ENCODE data around the gene CACHD1.

CACHD1 gene

GRCh38 chr1:64550946-64551605, 81.1 kb downstream of the CACHD1 start:
- no peaks in the 10 kb centered on the region for H3K9me3 ChIP-seq (ENCODE audit: control insufficient read depth, insufficient read depth, low read length)
- peaks cover 35% of the 10 kb centered on the region for H3K36me3 ChIP-seq (ENCODE audit: control insufficient read depth, insufficient read depth, low read length)
- H3K27me3 ChIP-seq (ENCODE audit: control insufficient read depth, insufficient read depth, low read length): no peaks in the 10 kb centered on the region
- H3K27ac ChIP-seq (ENCODE audit: low read depth, low read length): no peak overlapping the region
- H3K9ac ChIP-seq (ENCODE audit: low read depth, low read length): no peak overlapping the region
- no peak overlapping the region for H3K4me3 ChIP-seq (ENCODE audit: low read depth, low read length)
- H3K4me1 ChIP-seq (ENCODE audit: control insufficient read depth, insufficient read depth, low read length): peaks cover 10% of the 10 kb centered on the region

- Histone ChIP-seq H3K36me3 (ENCODE audit: control insufficient read depth, insufficient read depth, low read length) (peaks cover 48% of the 10 kb centered on the region), H3K4me1 (ENCODE audit: control insufficient read depth, insufficient read depth, low read length) (peaks cover 6% of the 10 kb centered on the region; the same call in 1 of the 2 replicates), H3K27ac (ENCODE audit: low read depth, low read length) (no peak overlapping the region), H3K27me3 (ENCODE audit: control insufficient read depth, insufficient read depth, low read length) (no peaks in the 10 kb centered on the region), H3K4me3 (ENCODE audit: low read depth, low read length) (no peak overlapping the region), H3K9ac (ENCODE audit: low read depth, low read length) (no peak overlapping the region), H3K9me3 (ENCODE audit: control insufficient read depth, insufficient read depth, low read length) (no peaks in the 10 kb centered on the region)
Observed at GRCh38 chr1:64553285-64553684, 83.4 kb downstream of the CACHD1 start.

GRCh38 chr1:64555947-64556346, 86.0 kb downstream of the CACHD1 start:
- Histone ChIP-seq H3K36me3 (ENCODE audit: control insufficient read depth, insufficient read depth, low read length) (peaks cover 65% of the 10 kb centered on the region), H3K9me3 (ENCODE audit: control insufficient read depth, insufficient read depth, low read length) (no peaks in the 10 kb centered on the region), H3K27me3 (ENCODE audit: control insufficient read depth, insufficient read depth, low read length) (no peaks in the 10 kb centered on the region), H3K27ac (ENCODE audit: low read depth, low read length) (no peak overlapping the region), H3K4me1 (ENCODE audit: control insufficient read depth, insufficient read depth, low read length) (peaks cover 4% of the 10 kb centered on the region; the same call in 1 of the 2 replicates), H3K4me3 (ENCODE audit: low read depth, low read length) (no peak overlapping the region), H3K9ac (ENCODE audit: low read depth, low read length) (no peak overlapping the region)

GRCh38 chr1:64561993-64562392, 92.1 kb downstream of the CACHD1 start:
- peaks cover 32% of the 10 kb centered on the region; the same call in 1 of the 2 replicates for H3K4me1 ChIP-seq (ENCODE audit: control insufficient read depth, insufficient read depth, low read length)
- no peak overlapping the region for H3K9ac ChIP-seq (ENCODE audit: low read depth, low read length)
- no peaks in the 10 kb centered on the region for H3K27me3 ChIP-seq (ENCODE audit: control insufficient read depth, insufficient read depth, low read length)
- H3K27ac ChIP-seq (ENCODE audit: low read depth, low read length): no peak overlapping the region
- no peaks in the 10 kb centered on the region for H3K9me3 ChIP-seq (ENCODE audit: control insufficient read depth, insufficient read depth, low read length)
- peaks cover 31% of the 10 kb centered on the region for H3K36me3 ChIP-seq (ENCODE audit: control insufficient read depth, insufficient read depth, low read length)
- no peak overlapping the region for H3K4me3 ChIP-seq (ENCODE audit: low read depth, low read length)

- Histone ChIP-seq H3K27ac (ENCODE audit: low read depth, low read length) (no peak overlapping the region), H3K9ac (ENCODE audit: low read depth, low read length) (no peak overlapping the region), H3K4me1 (ENCODE audit: control insufficient read depth, insufficient read depth, low read length) (peaks cover 45% of the 10 kb centered on the region; the same call in 1 of the 2 replicates), H3K27me3 (ENCODE audit: control insufficient read depth, insufficient read depth, low read length) (no peaks in the 10 kb centered on the region), H3K36me3 (ENCODE audit: control insufficient read depth, insufficient read depth, low read length) (peaks cover 15% of the 10 kb centered on the region), H3K4me3 (ENCODE audit: low read depth, low read length) (no peak overlapping the region), H3K9me3 (ENCODE audit: control insufficient read depth, insufficient read depth, low read length) (no peaks in the 10 kb centered on the region)
Observed at GRCh38 chr1:64563958-64564565, 94.1 kb downstream of the CACHD1 start.

- peaks cover 8% of the 10 kb centered on the region; the same call in 1 of the 2 replicates for H3K36me3 ChIP-seq (ENCODE audit: control insufficient read depth, insufficient read depth, low read length)
- H3K4me1 ChIP-seq (ENCODE audit: control insufficient read depth, insufficient read depth, low read length): peaks cover 53% of the 10 kb centered on the region
- H3K9me3 ChIP-seq (ENCODE audit: control insufficient read depth, insufficient read depth, low read length): no peaks in the 10 kb centered on the region
Observed at GRCh38 chr1:64564891-64565290, 95.0 kb downstream of the CACHD1 start.

GRCh38 chr1:64567426-64568170, 97.7 kb downstream of the CACHD1 start:
- Histone ChIP-seq H3K9ac (ENCODE audit: low read depth, low read length) (no peak overlapping the region), H3K36me3 (ENCODE audit: control insufficient read depth, insufficient read depth, low read length) (0 out of 2 replicates have a peak, but pooled peaks cover 4% of the 10 kb centered on the region), H3K27ac (ENCODE audit: low read depth, low read length) (no peak overlapping the region), H3K4me1 (ENCODE audit: control insufficient read depth, insufficient read depth, low read length) (peaks cover 80% of the 10 kb centered on the region), H3K4me3 (ENCODE audit: low read depth, low read length) (no peak overlapping the region), H3K27me3 (ENCODE audit: control insufficient read depth, insufficient read depth, low read length) (no peaks in the 10 kb centered on the region), H3K9me3 (ENCODE audit: control insufficient read depth, insufficient read depth, low read length) (no peaks in the 10 kb centered on the region)

More at GRCh38 chr1:64564891-64565290, 95.0 kb downstream of the CACHD1 start:
- H3K4me3 ChIP-seq (ENCODE audit: low read depth, low read length): no peak overlapping the region
- H3K27me3 ChIP-seq (ENCODE audit: control insufficient read depth, insufficient read depth, low read length): no peaks in the 10 kb centered on the region
- H3K9ac ChIP-seq (ENCODE audit: low read depth, low read length): no peak overlapping the region
- peak overlapping the region; percentile 5 for H3K27ac ChIP-seq (ENCODE audit: low read depth, low read length)

- no peaks in the 10 kb centered on the region for H3K27me3 ChIP-seq (ENCODE audit: control insufficient read depth, insufficient read depth, low read length)
- 0 out of 2 replicates have a peak, but pooled peaks cover 4% of the 10 kb centered on the region for H3K36me3 ChIP-seq (ENCODE audit: control insufficient read depth, insufficient read depth, low read length)
- peaks cover 85% of the 10 kb centered on the region for H3K4me1 ChIP-seq (ENCODE audit: control insufficient read depth, insufficient read depth, low read length)
- H3K9me3 ChIP-seq (ENCODE audit: control insufficient read depth, insufficient read depth, low read length): no peaks in the 10 kb centered on the region
- no peak overlapping the region for H3K9ac ChIP-seq (ENCODE audit: low read depth, low read length)
- no peak overlapping the region for H3K27ac ChIP-seq (ENCODE audit: low read depth, low read length)
- H3K4me3 ChIP-seq (ENCODE audit: low read depth, low read length): no peak overlapping the region
Observed at GRCh38 chr1:64568171-64568450, 98.2 kb downstream of the CACHD1 start.

GRCh38 chr1:64569411-64569810, 99.5 kb downstream of the CACHD1 start:
- no peak overlapping the region for H3K27ac ChIP-seq (ENCODE audit: low read depth, low read length)
- 0 out of 2 replicates have a peak, but pooled peaks cover 8% of the 10 kb centered on the region for H3K36me3 ChIP-seq (ENCODE audit: control insufficient read depth, insufficient read depth, low read length)
- no peak overlapping the region for H3K9ac ChIP-seq (ENCODE audit: low read depth, low read length)
- no peak overlapping the region for H3K4me3 ChIP-seq (ENCODE audit: low read depth, low read length)
- H3K27me3 ChIP-seq (ENCODE audit: control insufficient read depth, insufficient read depth, low read length): no peaks in the 10 kb centered on the region
- H3K9me3 ChIP-seq (ENCODE audit: control insufficient read depth, insufficient read depth, low read length): no peaks in the 10 kb centered on the region
- peaks cover 88% of the 10 kb centered on the region for H3K4me1 ChIP-seq (ENCODE audit: control insufficient read depth, insufficient read depth, low read length)

- H3K4me1 ChIP-seq (ENCODE audit: control insufficient read depth, insufficient read depth, low read length): peaks cover 88% of the 10 kb centered on the region
- H3K9me3 ChIP-seq (ENCODE audit: control insufficient read depth, insufficient read depth, low read length): no peaks in the 10 kb centered on the region
- H3K9ac ChIP-seq (ENCODE audit: low read depth, low read length): no peak overlapping the region
- H3K36me3 ChIP-seq (ENCODE audit: control insufficient read depth, insufficient read depth, low read length): 0 out of 2 replicates have a peak, but pooled peaks cover 8% of the 10 kb centered on the region
- H3K4me3 ChIP-seq (ENCODE audit: low read depth, low read length): no peak overlapping the region
- no peaks in the 10 kb centered on the region for H3K27me3 ChIP-seq (ENCODE audit: control insufficient read depth, insufficient read depth, low read length)
- H3K27ac ChIP-seq (ENCODE audit: low read depth, low read length): no peak overlapping the region
Observed at GRCh38 chr1:64570267-64570855, 100.4 kb downstream of the CACHD1 start.

Measured in HUES48 (cell line).